A673 (cell line): Measurements from ENCODE around the gene OR52N1.

Experiments used
- EZH2 ChIP-seq: fragments of 200-600 bp; sonication (generic); IDR thresholded peaks from 2 replicates; pipeline ENCODE4 v1.6.1; 2017; ENCODE audit warnings: borderline replicate concordance, low read depth, mild to moderate bottlenecking, mixed read lengths, antibody characterized with exemption, low read length; ENCODE audit not compliant: poor library complexity, severe bottlenecking
- TF ChIP-seq, protein P1 (sequence below): fragments of 300-800, 200-600 bp; sonication (generic); conservative IDR thresholded peaks from 2 replicates; pipeline ENCODE4 v1.5.1; 2017; ENCODE audit warnings: low read depth, mild to moderate bottlenecking, antibody characterized with exemption, low read length, moderate library complexity, mixed read lengths

DNA sequence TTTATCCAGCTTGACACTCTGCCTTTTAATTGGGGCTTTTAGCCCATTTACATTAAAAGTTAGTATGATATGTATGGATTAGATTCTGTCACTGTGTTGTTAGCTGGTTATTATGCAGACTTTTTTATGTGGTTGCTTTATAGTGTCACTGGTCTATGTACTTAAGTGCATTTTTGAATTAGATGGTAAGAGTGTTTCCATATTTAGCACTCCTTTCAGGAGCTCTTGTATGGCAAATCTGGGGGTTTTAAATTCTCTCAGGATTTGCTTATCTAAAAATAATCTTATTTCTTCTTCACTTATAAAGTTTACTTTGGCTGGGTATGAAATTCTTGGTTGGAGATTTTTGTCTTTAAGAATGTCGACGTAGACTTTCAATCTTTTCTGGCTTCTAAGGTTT is 46.6 kb upstream of the OR52N1 start:
- no peak for TF ChIP-seq EZH2
- TF ChIP-seq, protein P1, sequence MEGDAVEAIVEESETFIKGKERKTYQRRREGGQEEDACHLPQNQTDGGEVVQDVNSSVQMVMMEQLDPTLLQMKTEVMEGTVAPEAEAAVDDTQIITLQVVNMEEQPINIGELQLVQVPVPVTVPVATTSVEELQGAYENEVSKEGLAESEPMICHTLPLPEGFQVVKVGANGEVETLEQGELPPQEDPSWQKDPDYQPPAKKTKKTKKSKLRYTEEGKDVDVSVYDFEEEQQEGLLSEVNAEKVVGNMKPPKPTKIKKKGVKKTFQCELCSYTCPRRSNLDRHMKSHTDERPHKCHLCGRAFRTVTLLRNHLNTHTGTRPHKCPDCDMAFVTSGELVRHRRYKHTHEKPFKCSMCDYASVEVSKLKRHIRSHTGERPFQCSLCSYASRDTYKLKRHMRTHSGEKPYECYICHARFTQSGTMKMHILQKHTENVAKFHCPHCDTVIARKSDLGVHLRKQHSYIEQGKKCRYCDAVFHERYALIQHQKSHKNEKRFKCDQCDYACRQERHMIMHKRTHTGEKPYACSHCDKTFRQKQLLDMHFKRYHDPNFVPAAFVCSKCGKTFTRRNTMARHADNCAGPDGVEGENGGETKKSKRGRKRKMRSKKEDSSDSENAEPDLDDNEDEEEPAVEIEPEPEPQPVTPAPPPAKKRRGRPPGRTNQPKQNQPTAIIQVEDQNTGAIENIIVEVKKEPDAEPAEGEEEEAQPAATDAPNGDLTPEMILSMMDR: no peak
